ENCODE measurements around the gene COL4A3.
"Not testable (repeated sequence)": the region's sequence is repeated elsewhere in the genome, so short reads cannot be mapped to it uniquely, and the experiment has no call there.

The COL4A3 gene

GRCh38 chr2:227153758-227154486 is 10.5 kb upstream of the COL4A3 start:
- Histone ChIP-seq H3K36me3 (ENCODE audit: control insufficient read depth in 1 of 2, insufficient read depth in 2 of 2, low read length in 2 of 2) (no peaks in the 10 kb centered on the region), H3K9ac (ENCODE audit: low read depth in 1 of 2, low read length in 2 of 2) (no peak overlapping the region), H3K4me3 (ENCODE audit: low read depth in 1 of 2, low read length in 2 of 2) (no peak overlapping the region), H3K9me3 (ENCODE audit: control insufficient read depth in 1 of 2, low read length in 2 of 2) (no peaks in the 10 kb centered on the region), H3K27ac (ENCODE audit: low read depth, low read length) (no peak overlapping the region), H3K4me1 (ENCODE audit: control insufficient read depth in 1 of 2, insufficient read depth in 2 of 2, low read length in 2 of 2) (no peaks in the 10 kb centered on the region), H3K27me3 (ENCODE audit: control insufficient read depth in 1 of 2, insufficient read depth in 2 of 2, low read length in 2 of 2) (no peaks in the 10 kb centered on the region)

- Histone ChIP-seq H3K4me1 (ENCODE audit: control insufficient read depth in 1 of 2, insufficient read depth in 2 of 2, low read length in 2 of 2) (no peaks in the 10 kb centered on the region), H3K9me3 (ENCODE audit: control insufficient read depth in 1 of 2, low read length in 2 of 2) (no peaks in the 10 kb centered on the region), H3K9ac (ENCODE audit: low read depth in 1 of 2, low read length in 2 of 2) (no peak overlapping the region), H3K36me3 (ENCODE audit: control insufficient read depth in 1 of 2, insufficient read depth in 2 of 2, low read length in 2 of 2) (no peaks in the 10 kb centered on the region), H3K27ac (ENCODE audit: low read depth, low read length) (no peak overlapping the region), H3K4me3 (ENCODE audit: low read depth in 1 of 2, low read length in 2 of 2) (no peak overlapping the region), H3K27me3 (ENCODE audit: control insufficient read depth in 1 of 2, insufficient read depth in 2 of 2, low read length in 2 of 2) (no peaks in the 10 kb centered on the region)
These were observed 9.2 kb upstream of the COL4A3 start for GRCh38 chr2:227154986-227155774.

GRCh38 chr2:227160164-227160563 is 4.3 kb upstream of the COL4A3 start:
- no peaks in the 10 kb centered on the region for H3K9me3 ChIP-seq (ENCODE audit: control insufficient read depth in 1 of 2, low read length in 2 of 2)
- H3K9ac ChIP-seq (ENCODE audit: low read depth in 1 of 2, low read length in 2 of 2), result no peak overlapping the region
- peaks cover 17 to 36% of the 10 kb centered on the region in 2 donors for H3K27me3 ChIP-seq (ENCODE audit: control insufficient read depth in 1 of 2, insufficient read depth in 2 of 2, low read length in 2 of 2)
- H3K36me3 ChIP-seq (ENCODE audit: control insufficient read depth in 1 of 2, insufficient read depth in 2 of 2, low read length in 2 of 2), result no peaks in the 10 kb centered on the region
- peaks cover 5 to 9% of the 10 kb centered on the region in 2 donors for H3K4me1 ChIP-seq (ENCODE audit: control insufficient read depth in 1 of 2, insufficient read depth in 2 of 2, low read length in 2 of 2)
- no peak overlapping the region for H3K4me3 ChIP-seq (ENCODE audit: low read depth in 1 of 2, low read length in 2 of 2)
- no peak overlapping the region for H3K27ac ChIP-seq (ENCODE audit: low read depth, low read length)

GRCh38 chr2:227161947-227162346 is 2.5 kb upstream of the COL4A3 start:
- Histone ChIP-seq H3K4me3 (ENCODE audit: low read depth in 1 of 2, low read length in 2 of 2) (no peak overlapping the region), H3K9ac (ENCODE audit: low read depth in 1 of 2, low read length in 2 of 2) (no peak overlapping the region), H3K27ac (ENCODE audit: low read depth, low read length) (no peak overlapping the region), H3K9me3 (ENCODE audit: control insufficient read depth in 1 of 2, low read length in 2 of 2) (no peaks in the 10 kb centered on the region), H3K4me1 (ENCODE audit: control insufficient read depth in 1 of 2, insufficient read depth in 2 of 2, low read length in 2 of 2) (peaks cover 5 to 9% of the 10 kb centered on the region in 2 donors), H3K27me3 (ENCODE audit: control insufficient read depth in 1 of 2, insufficient read depth in 2 of 2, low read length in 2 of 2) (peaks cover 22 to 47% of the 10 kb centered on the region in 2 donors), H3K36me3 (ENCODE audit: control insufficient read depth in 1 of 2, insufficient read depth in 2 of 2, low read length in 2 of 2) (no peaks in the 10 kb centered on the region)

- H3K9me3 ChIP-seq (ENCODE audit: control insufficient read depth in 1 of 2, low read length in 2 of 2), result no peaks in the 10 kb centered on the region
- peak overlapping the region; percentile 14 for H3K27ac ChIP-seq (ENCODE audit: low read depth, low read length)
- no peak overlapping the region for H3K9ac ChIP-seq (ENCODE audit: low read depth in 1 of 2, low read length in 2 of 2)
- H3K4me1 ChIP-seq (ENCODE audit: control insufficient read depth in 1 of 2, insufficient read depth in 2 of 2, low read length in 2 of 2), result peaks cover 5 to 9% of the 10 kb centered on the region in 2 donors
- peaks cover 25 to 47% of the 10 kb centered on the region in 2 donors for H3K27me3 ChIP-seq (ENCODE audit: control insufficient read depth in 1 of 2, insufficient read depth in 2 of 2, low read length in 2 of 2)
- no peaks in the 10 kb centered on the region for H3K36me3 ChIP-seq (ENCODE audit: control insufficient read depth in 1 of 2, insufficient read depth in 2 of 2, low read length in 2 of 2)
- peak overlapping the region; percentile 50 to 66 for H3K4me3 ChIP-seq (ENCODE audit: low read depth in 1 of 2, low read length in 2 of 2)
These were observed 883 bp upstream of the COL4A3 start for GRCh38 chr2:227163485-227163997.

- no peak overlapping the region for H3K27ac ChIP-seq (ENCODE audit: low read depth, low read length)
- H3K4me1 ChIP-seq (ENCODE audit: control insufficient read depth in 1 of 2, insufficient read depth in 2 of 2, low read length in 2 of 2), result peaks cover 5 to 9% of the 10 kb centered on the region in 2 donors
- no peak overlapping the region for H3K9ac ChIP-seq (ENCODE audit: low read depth in 1 of 2, low read length in 2 of 2)
- peaks cover 25 to 47% of the 10 kb centered on the region in 2 donors for H3K27me3 ChIP-seq (ENCODE audit: control insufficient read depth in 1 of 2, insufficient read depth in 2 of 2, low read length in 2 of 2)
- H3K36me3 ChIP-seq (ENCODE audit: control insufficient read depth in 1 of 2, insufficient read depth in 2 of 2, low read length in 2 of 2), result no peaks in the 10 kb centered on the region
- H3K4me3 ChIP-seq (ENCODE audit: low read depth in 1 of 2, low read length in 2 of 2), result peak overlapping the region; percentile 58 to 66
- no peaks in the 10 kb centered on the region for H3K9me3 ChIP-seq (ENCODE audit: control insufficient read depth in 1 of 2, low read length in 2 of 2)
These were observed 403 bp downstream of the COL4A3 start for GRCh38 chr2:227164763-227165291.

- H3K36me3 ChIP-seq (ENCODE audit: control insufficient read depth in 1 of 2, insufficient read depth in 2 of 2, low read length in 2 of 2); H3K4me3 ChIP-seq (ENCODE audit: low read depth in 1 of 2, low read length in 2 of 2); H3K9me3 ChIP-seq (ENCODE audit: control insufficient read depth in 1 of 2, low read length in 2 of 2); H3K27me3 ChIP-seq (ENCODE audit: control insufficient read depth in 1 of 2, insufficient read depth in 2 of 2, low read length in 2 of 2); H3K9ac ChIP-seq (ENCODE audit: low read depth in 1 of 2, low read length in 2 of 2); H3K4me1 ChIP-seq (ENCODE audit: control insufficient read depth in 1 of 2, insufficient read depth in 2 of 2, low read length in 2 of 2); H3K27ac ChIP-seq (ENCODE audit: low read depth, low read length): not testable (repeated sequence)
These were observed 7.4 kb downstream of the COL4A3 start for GRCh38 chr2:227171779-227172178.

- Histone ChIP-seq H3K4me1 (ENCODE audit: control insufficient read depth in 1 of 2, insufficient read depth in 2 of 2, low read length in 2 of 2) (no peaks in the 10 kb centered on the region), H3K4me3 (ENCODE audit: low read depth in 1 of 2, low read length in 2 of 2) (no peak overlapping the region)
These were observed 13.3 kb downstream of the COL4A3 start for GRCh38 chr2:227177592-227178336.

GRCh38 chr2:227179988-227180685 is 15.7 kb downstream of the COL4A3 start:
- no peaks in the 10 kb centered on the region for H3K4me1 ChIP-seq (ENCODE audit: control insufficient read depth in 1 of 2, insufficient read depth in 2 of 2, low read length in 2 of 2)
- no peaks in the 10 kb centered on the region for H3K9me3 ChIP-seq (ENCODE audit: control insufficient read depth in 1 of 2, low read length in 2 of 2)
- H3K4me3 ChIP-seq (ENCODE audit: low read depth in 1 of 2, low read length in 2 of 2), result no peak overlapping the region
- H3K9ac ChIP-seq (ENCODE audit: low read depth in 1 of 2, low read length in 2 of 2), result no peak overlapping the region
- no peaks in the 10 kb centered on the region for H3K36me3 ChIP-seq (ENCODE audit: control insufficient read depth in 1 of 2, insufficient read depth in 2 of 2, low read length in 2 of 2)
- H3K27ac ChIP-seq (ENCODE audit: low read depth, low read length), result no peak overlapping the region
- H3K27me3 ChIP-seq (ENCODE audit: control insufficient read depth in 1 of 2, insufficient read depth in 2 of 2, low read length in 2 of 2), result no peaks in the 10 kb centered on the region

More at GRCh38 chr2:227177592-227178336, 13.3 kb downstream of the COL4A3 start:
- Histone ChIP-seq H3K36me3 (ENCODE audit: control insufficient read depth in 1 of 2, insufficient read depth in 2 of 2, low read length in 2 of 2) (no peaks in the 10 kb centered on the region), H3K9me3 (ENCODE audit: control insufficient read depth in 1 of 2, low read length in 2 of 2) (no peaks in the 10 kb centered on the region), H3K9ac (ENCODE audit: low read depth in 1 of 2, low read length in 2 of 2) (no peak overlapping the region), H3K27ac (ENCODE audit: low read depth, low read length) (no peak overlapping the region), H3K27me3 (ENCODE audit: control insufficient read depth in 1 of 2, insufficient read depth in 2 of 2, low read length in 2 of 2) (no peaks in the 10 kb centered on the region)

Data from duodenal mucosa (tissue), 2 donors.